HG02642 (cell line): ENCODE results near the gene GNAQ.

ENCODE experiments used
- ATAC-seq: cut with Tn5 transposase; IDR thresholded peaks from one replicate; pipeline ENCODE4 v1.9.1; 2021; ENCODE audit warnings: mild to moderate bottlenecking; ENCODE audit not compliant: unreplicated experiment, poor library complexity

GNAQ gene

DNA sequence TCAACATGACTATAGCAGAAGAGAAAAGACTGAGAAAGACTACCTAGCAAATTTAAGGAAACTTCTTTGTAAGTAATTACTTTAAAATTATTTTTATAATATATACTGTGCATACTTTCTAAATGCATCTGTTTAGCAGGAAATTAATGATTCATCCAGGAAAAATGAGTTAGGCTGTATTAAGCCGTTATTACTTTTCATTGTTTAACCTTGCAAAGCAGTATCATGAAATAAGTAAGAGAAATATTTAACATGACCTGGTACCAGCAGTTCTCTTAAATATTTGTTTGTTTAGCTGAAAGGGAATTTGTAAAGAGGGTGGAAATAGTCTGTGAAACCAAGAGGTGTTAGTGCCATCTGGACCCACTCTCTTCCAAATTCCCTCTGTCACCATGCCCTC is 175.0 kb downstream of the GNAQ start:
- no peak for ATAC-seq

DNA sequence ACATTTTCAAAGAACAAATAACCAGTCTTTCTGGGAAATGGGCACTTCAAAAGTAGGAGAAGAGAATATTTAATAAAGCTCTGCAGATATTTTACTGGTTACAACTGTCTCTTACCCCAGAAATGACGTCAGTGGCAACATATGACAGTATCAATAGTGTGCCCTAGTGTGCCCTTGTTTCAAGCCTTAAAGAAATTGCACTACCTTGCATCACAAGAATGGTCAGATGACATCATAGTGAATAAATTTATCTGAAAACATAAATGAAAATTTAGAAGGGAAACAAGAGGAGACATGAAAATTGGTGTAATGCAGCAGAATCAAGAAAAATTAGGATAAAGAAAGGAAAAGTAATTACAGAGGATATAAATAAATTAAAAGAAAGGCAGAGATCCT is 176.7 kb downstream of the GNAQ start:
- ATAC-seq: no peak

DNA sequence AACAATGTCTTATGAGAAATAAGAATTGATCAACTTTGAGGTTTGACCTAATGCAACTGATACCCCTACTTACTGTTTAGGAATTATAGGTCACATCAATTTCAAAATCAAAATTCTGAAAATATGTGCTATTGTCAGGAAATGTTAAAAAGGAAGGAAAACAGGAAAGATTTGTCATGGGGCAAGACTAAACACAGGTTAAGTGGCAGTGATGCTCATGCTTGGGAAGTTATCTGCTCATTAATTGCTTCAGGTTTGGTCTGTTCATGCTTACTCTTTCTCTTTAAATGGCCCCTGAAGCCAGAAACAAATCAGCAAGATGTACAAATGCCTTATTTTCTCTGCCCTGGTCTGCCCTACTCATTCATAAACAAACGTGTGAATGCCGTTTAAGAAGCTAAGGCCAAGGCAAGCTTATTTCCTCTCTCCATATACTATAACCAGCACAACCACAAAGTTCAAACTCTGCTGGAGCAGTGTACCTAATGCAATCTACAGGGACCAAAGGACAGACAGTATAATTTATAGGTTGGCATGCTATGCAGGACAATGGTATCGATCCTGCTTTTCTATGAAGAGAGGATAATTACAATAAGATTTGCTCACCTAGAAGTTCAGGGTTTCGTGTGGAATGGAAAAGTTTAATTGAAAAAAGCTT is 177.2 kb downstream of the GNAQ start:
- no peak for ATAC-seq

DNA sequence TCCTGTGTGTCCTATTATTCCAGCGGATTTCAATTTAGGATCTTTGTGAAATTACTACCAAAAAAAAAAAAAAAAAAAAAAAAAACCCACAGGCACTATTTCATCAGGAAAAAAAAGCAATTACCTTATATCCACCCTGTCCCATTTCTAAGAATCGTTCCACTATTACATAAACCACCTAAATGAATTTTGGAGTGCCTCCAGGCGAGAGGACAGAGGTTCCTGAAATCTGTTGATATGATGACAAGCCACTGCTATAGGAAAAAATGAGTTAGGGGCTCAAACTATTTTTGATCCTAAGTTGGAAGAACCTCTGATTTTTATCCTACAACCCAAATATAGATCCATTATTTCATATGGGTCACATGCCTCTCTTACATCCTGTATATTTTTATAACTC is 177.9 kb downstream of the GNAQ start:
- no peak for ATAC-seq

DNA sequence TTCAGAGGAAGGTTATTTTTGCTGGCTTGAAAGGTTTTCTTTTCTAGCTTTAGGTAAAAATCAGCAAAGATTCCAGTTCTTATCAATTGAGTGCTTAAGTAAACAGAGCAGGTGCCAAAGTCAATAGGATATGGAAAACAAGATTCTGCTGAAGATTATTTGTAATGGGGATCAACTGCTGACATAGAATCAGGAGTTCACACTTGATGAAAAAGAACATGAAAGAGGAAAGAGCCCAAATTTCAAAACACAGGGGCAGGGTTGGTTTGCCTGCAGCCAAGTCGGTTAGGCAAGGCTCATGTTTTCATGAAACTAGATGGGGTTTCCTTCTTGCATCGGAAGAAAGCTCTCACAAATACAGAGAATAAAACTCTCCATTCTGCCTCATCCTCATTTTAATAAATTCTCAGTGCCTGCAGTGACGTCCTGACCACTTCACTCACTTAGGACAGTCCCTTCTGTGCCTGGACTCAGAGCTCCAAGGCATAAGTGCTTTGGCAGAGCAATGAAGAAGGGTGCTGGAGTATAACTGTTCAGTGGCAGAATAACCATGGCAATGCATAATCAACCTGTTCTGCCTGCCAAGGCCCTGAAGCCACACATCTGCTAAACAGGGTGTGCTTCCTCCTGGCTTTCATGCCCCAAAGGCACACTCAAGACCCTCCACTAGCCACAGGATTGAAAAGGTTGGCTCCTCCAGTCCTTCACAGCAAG is 179.6 kb downstream of the GNAQ start:
- ATAC-seq: no peak

DNA sequence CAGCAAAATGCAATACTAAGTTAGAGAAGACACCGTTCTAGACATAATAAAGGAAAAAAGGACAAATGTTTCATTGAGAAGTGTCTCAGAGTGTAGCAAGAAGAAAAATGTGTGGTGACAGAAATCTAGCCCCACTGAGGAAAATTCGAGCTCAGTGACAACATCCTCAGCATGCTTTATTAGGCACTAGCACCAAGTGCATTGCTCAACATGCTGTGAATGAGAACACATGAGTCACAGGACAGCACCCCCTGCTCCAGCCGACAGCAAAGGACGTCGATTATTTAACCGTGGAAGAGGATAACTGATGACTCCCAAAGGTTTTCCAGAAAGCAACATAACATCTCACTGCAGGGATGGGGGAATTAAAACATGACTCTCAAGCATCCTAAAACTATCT is 182.7 kb downstream of the GNAQ start:
- ATAC-seq: no peak

DNA sequence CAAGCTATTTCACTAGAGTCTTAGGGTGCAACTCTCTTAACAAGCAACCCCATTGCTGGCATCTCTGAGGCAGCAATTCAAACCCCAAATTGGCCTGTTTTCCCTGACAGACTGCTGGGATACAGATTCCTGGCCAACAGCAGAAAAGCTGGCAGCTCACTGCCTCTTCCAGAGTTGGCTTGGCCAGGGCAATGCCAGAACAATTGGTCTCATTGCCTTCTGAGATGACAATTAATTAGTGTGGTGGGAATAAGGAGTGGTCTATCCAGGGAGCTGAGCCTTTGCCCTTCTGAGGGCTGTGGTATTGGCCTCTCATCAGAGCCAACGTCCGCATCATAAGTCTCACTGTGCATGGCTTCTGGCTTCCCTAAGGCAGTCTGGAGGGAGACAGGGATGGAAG is 183.2 kb downstream of the GNAQ start:
- no peak for ATAC-seq

DNA sequence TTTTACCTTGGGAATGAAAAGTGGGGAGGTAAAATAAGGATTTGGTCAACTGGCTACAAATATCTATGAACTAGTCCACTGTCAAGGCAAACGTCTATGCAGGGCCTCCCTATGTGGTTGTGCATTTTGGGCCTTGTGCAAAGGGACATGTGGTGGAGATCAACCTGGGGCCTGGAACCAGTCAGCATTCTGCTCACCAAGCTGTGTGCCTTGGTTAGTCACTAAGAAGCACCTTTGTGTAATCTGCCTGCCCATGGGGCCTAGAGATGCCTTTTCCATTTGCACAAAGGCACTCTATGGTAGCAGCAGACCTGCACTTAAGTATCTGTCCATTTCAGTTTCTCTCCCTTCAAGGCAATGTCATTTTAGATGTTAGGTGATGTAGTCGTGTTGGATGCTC is 184.0 kb downstream of the GNAQ start:
- no peak for ATAC-seq

DNA sequence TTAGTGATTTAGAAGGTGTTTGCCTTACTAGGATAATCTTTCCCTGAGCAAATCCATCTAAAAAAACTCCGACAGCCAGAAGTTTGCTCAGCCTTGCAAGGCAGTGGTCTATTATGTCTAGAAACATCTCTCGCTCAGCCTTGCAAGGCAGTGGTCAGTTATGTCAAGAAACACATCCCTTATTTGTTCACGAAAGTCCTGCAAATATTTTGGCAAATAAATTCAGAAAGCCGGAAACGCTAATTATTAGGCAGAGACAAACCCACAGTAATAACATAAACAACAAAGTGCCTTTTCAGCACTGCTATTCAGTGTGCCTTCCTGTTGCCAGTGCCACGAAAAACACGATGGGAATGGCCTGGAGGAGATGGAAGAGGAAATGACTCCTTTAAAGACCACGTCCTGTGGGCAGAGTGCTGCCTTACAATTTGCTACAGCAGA is 184.5 kb downstream of the GNAQ start:
- no peak for ATAC-seq

DNA sequence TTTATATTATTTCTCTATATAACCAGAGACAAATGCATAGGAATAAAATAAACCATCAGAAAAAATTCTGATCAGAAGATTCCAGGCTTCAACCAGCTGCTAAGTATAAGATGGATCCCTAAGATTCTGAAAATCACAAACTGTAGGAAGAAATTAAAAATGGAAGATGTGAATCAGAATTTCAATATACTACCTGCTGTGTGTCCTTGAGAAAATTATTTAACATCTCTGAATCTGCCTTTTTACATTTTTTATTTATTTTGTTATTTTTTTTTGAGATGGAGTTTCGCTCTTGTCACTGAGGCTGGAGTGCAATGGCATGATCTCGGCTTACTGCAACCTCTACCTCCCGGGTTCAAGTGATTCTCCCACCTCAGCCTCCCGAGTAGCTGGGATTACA is 187.2 kb downstream of the GNAQ start:
- ATAC-seq: no peak

DNA sequence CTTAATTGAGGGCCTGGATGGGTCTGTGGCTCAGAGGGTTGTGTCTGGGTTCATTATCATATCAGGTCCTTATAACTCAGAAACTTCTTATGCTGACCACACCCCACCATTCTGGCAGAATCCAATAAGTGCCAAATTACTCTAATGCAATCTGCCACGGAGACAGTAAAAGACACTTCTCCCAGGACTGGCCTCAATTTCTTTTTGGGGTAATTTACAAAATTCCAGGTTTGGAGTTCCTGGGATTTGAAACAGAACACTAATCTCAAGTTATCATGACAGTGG is 187.8 kb downstream of the GNAQ start:
- no peak for ATAC-seq

DNA sequence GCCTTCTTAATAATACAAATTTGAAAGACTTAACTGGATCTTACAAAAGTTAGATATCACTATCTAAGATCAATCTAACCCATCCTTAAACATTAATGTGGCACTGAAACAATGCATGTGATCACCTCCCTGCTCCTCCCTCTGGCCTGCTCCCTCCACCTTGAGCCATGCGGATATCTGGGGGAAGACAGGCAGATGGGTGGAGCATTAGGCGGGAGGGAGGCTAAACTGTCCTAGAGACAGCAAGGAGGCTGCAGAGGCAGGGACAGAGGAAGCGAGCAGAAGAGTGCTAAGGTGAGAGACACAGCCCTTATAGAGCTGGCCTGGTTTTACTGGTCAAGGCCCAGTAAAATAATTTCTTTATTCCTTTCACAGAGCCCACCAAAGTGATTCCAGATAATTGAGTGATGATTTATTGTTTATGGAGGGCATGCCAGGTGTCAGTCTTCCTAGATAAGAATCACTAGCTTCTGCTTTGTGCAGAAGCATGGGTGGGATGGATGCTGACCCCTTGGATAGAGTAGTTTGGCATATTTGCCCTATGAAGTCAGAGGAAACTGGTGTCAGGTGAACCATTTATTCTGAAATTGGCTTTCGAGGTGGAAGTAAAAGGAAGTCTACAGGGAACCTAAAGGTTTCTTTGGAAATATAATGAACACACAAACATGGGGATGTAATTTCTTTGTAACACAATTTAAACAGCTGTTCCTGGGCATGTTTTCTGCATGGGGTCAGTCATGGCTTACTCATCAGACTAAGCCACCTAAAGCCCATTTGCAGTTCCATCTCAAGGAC is 188.3 kb downstream of the GNAQ start:
- no peak for ATAC-seq

DNA sequence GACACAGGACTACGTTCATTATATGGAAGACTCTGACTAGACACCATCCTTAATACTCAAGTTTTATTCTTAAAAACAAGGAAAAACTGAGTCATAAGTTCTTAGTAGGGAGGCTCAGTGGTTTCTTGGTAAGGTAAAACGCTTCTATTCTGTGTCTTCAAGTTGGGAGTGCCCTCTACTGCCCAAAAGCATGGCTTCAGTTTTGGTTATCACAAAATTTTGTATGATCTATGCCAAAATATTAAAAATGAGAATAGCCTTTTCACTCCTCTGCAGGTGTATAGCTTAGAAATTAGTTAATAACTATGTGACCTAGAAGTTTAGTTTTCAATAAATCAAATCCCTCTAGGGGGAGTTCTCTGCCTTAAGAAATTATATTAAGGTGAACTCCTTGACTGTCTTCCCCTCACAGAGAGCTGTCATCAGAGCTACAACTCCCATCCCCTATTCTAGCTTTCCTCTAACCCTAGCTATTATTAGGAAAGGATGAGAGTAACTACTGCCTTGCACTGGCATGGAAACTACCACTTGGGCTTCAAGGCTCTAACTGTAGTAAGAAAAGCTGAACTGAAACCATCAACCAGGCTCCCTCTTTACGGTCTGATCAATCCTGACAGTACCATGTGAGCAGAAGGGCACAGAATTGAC is 189.7 kb downstream of the GNAQ start:
- ATAC-seq: peak; percentile 81

DNA sequence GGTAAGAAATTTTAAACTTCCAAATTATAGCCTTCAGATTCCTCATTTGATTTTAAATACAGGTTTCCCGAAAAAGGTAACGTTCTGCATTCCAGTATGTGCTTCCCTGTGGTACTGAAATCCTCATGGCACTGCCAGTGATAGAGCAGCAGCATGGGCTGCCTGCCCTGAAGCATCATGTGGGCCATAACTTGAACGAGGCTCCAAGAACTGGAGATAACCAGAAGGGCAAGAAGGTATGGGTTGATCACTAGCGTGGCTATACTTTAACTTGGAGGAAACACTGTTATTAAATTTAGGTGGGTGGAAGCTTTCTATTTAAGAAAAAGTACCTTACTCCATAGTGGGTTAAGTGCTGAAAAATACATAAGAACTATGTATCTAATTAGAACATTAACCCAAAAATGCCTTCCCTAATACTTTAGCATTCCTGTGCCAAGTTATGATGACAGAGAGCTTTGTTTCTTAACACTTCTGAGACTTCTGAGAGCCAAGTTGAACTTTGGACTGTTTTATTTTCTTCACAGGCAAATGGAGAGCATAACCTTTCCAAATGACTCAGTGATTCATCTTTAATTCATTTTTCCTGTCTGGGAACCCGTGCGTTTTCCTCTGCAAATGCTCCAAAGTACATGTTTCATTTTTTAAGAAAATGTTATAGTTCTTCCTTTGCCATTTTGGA is 192.0 kb downstream of the GNAQ start:
- no peak for ATAC-seq

DNA sequence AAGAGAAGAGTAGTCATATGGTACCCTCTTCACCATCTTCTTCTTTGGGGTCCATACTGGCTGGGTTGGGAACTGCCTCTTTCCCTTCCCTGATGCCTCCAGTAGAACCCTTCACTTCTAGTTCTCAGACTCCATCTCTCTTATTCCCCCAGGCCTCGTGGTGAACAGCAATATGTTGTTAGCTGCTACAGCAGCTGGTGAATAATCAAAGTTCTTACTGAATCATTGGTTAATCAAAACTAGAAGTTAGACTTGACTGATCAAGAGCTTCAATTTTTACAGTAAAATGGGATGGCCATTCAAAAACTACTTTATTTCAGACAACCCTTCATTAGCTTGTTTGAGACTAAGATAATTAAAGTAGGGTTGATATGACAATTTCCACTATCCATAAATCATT is 192.6 kb downstream of the GNAQ start:
- no peak for ATAC-seq

DNA sequence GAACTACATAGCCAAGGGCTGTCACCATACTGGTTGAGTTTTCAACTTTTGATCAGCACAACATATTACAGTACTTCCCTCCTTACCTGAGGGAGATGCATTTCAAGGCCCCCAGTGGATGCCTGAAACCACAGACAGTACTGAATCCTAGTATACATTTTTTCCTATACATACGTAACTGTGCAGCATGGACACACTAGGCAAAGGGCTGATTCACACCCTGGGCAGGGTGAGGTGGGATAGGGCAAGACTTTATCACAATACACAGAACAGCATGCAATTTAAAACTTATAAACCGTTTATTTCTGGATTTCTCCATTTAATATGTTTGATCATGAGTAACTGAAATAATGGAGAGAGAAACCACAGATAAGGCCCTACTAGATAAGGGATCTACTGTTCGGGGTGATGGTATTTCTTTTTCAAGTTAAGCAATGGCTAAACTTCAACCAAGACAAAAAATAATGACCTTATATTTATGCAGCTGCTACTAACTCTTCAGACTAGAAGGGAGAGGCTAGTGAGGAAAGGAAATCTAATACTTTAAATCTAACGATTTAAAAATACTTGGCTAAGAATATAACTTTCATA is 196.6 kb downstream of the GNAQ start:
- no peak for ATAC-seq

DNA sequence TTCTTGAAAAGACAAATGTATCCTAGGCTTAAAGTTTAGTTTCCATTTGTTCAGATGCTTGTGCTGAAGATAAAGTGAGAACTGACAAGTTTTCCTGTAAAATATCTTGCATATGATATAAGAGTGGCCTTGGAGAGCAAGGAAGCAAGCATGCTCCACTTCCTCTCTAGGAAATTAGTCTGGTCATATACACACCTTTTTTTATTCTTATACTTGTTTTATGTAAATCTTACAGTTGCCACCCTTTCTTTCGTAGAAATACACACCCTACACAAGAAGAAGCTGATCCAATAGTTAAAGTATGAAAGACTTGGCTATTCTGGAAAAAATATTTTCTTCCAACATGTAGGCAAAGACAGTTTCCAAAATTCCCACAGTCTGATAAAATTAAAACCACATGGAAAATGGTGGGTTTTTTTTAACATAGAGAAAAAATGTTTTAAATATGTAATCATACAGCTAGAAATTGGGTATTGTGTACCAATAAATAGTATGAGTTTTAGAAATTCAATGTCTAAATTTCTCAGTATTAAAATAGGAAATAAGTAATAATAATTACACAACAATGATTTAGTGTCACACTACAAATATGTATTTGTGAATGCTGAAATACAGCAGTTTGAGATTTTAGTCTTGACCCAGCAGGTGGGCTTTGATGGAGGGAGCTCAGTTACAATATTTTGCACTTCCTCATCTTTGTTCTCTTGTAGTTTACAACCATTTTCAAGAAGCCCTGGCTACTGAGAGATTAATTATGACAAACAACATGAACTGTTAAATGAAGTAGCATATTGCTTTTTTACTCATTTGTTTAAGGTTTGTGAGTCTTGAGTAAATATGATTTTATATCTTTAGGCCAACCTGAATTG is 197.8 kb downstream of the GNAQ start:
- ATAC-seq: no peak

DNA sequence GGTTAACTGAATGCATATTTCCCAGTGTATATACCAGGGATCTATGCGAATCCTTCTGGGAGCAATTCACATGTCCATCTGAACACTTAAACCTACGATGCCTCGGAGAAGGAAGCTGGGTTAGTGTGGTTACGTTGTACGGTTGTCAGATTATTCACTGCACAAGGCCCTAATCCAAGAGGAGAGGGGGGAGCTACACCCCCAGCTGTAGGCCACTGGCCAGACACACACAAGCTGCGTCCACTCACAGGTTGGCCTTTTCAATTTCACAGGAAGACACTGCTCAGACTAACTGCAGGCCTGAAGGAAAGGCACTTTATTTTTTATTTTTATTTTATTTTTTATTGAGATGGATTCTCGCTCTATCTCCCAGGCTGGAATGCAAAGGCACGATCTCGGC is 199.0 kb downstream of the GNAQ start:
- no peak for ATAC-seq

DNA sequence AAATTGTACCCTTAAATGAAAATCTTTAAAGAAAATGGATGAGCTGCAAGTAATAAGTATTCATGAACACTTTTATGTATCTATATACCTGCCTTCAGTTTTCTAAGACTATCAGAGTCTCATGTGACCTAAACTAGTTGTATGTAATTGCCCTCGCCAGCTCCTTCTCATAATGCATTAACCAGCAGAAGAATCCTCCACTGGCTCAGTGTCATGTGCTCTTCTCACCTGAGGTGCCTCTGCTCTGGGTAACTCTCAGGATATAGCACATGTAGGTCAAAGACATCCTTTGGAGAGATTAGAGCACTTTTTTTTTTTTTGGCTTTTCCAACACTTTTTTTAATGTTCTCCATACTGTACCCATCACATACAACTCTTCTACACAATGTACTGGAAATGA is 199.8 kb downstream of the GNAQ start:
- ATAC-seq: no peak
